Hepatocyte (in vitro differentiated cells): ENCODE results near the gene FAM120B. TPM values are rescaled to one million over a fixed set of nuclear protein-coding genes. Genes with fewer than 3 reads are reported as not detected.
"Not testable (repeated sequence)": the region's sequence is repeated elsewhere in the genome, so short reads cannot be mapped to it uniquely, and the experiment has no call there.

ENCODE experiments used
- DNase-seq: peaks from one replicate; pipeline ENCODE4 v3.0.0-alpha.2; 2016; ENCODE audit warnings: low spot score
- H2AFZ ChIP-seq: fragments of 200-600 bp; sonication (generic); 2 replicates; pipeline ENCODE4 v1.6.0; 2016; ENCODE audit warnings: antibody characterized with exemption, mild to moderate bottlenecking
- H3K27ac ChIP-seq: fragments of 200-600 bp; sonication (generic); 2 replicates; pipeline ENCODE4 v1.5.1; 2016; ENCODE audit warnings: mild to moderate bottlenecking
- H3K27me3 ChIP-seq: fragments of 200-600 bp; sonication (generic); 2 replicates; pipeline ENCODE4 v1.6.1; 2016
- H3K36me3 ChIP-seq: fragments of 200-600 bp; sonication (generic); replicated peaks from 2 replicates; pipeline ENCODE4 v1.5.1; 2016; ENCODE audit warnings: low read depth; ENCODE audit not compliant: insufficient read depth
- H3K4me1 ChIP-seq: fragments of 200-600 bp; sonication (generic); 2 replicates; pipeline ENCODE4 v1.5.1; 2016; ENCODE audit warnings: mild to moderate bottlenecking, moderate library complexity; ENCODE audit not compliant: insufficient read depth
- H3K4me2 ChIP-seq: fragments of 200-600 bp; sonication (generic); 2 replicates; pipeline ENCODE4 v1.6.0; 2016
- H3K4me3 ChIP-seq: fragments of 200-600 bp; sonication (generic); 2 replicates; pipeline ENCODE4 v1.5.1; 2016; ENCODE audit warnings: mild to moderate bottlenecking
- H3K79me2 ChIP-seq: fragments of 200-600 bp; sonication (generic); 2 replicates; pipeline ENCODE4 v1.6.0; 2017; ENCODE audit warnings: mild to moderate bottlenecking
- H3K9me2 ChIP-seq: fragments of 200-600 bp; sonication (generic); replicated peaks from 2 replicates; pipeline ENCODE4 v1.6.0; 2017; ENCODE audit warnings: mild to moderate bottlenecking; ENCODE audit not compliant: insufficient read depth
- H3K9me3 ChIP-seq: fragments of 200-600 bp; sonication (generic); 2 replicates; pipeline ENCODE4 v1.5.1; 2016; ENCODE audit warnings: low read depth, mild to moderate bottlenecking
- H4K20me1 ChIP-seq: fragments of 200-600 bp; sonication (generic); 2 replicates; pipeline ENCODE4 v1.6.0; 2016; ENCODE audit warnings: mild to moderate bottlenecking; ENCODE audit not compliant: insufficient read depth, poor library complexity, severe bottlenecking
- CTCF ChIP-seq: fragments of 200-600 bp; sonication (generic); IDR thresholded peaks from 2 replicates; pipeline ENCODE4 v1.5.1; 2016; ENCODE audit warnings: antibody characterized with exemption, mild to moderate bottlenecking; ENCODE audit not compliant: poor library complexity
- EZH2 ChIP-seq: fragments of 200-600 bp; sonication (generic); IDR thresholded peaks from 2 replicates; pipeline ENCODE4 v1.6.1; 2016; ENCODE audit warnings: antibody characterized with exemption, mild to moderate bottlenecking, borderline replicate concordance
- EZH2phosphoT487 ChIP-seq: fragments of 200-600 bp; sonication (generic); IDR thresholded peaks from one replicate; pipeline ENCODE4 v1.6.1; 2018; ENCODE audit warnings: antibody characterized with exemption, mild to moderate bottlenecking, low read depth, moderate library complexity; ENCODE audit not compliant: unreplicated experiment, severe bottlenecking
- WGBS: methylation state at CpG from one replicate; pipeline ENCODE4 v1.1.6; 2016; ENCODE audit warnings: low lambda C conversion rate; ENCODE audit errors: missing lambda C conversion rate; 5-methylcytosine and 5-hydroxymethylcytosine counted together
- polyA plus RNA-seq: library from polyadenylated mRNA; unstranded; fragments of >200 nt; fragmentation: Nextera tagmentation; extraction: Ambion mirVana; gene quantifications from 2 replicates; pipeline ENCODE4 v1.2.1, GENCODE V29; 2016
- total RNA-seq: library from RNA; depleted of rRNA; stranded (reverse); fragments of >200 nt; gene quantifications from 2 replicates; pipeline ENCODE4 v1.2.3, GENCODE V29; 2014

Gene FAM120B
- total and polyA plus RNA-seq, 2 experiments from 2014 or later = 16.0 to 25.8 TPM

DNA sequence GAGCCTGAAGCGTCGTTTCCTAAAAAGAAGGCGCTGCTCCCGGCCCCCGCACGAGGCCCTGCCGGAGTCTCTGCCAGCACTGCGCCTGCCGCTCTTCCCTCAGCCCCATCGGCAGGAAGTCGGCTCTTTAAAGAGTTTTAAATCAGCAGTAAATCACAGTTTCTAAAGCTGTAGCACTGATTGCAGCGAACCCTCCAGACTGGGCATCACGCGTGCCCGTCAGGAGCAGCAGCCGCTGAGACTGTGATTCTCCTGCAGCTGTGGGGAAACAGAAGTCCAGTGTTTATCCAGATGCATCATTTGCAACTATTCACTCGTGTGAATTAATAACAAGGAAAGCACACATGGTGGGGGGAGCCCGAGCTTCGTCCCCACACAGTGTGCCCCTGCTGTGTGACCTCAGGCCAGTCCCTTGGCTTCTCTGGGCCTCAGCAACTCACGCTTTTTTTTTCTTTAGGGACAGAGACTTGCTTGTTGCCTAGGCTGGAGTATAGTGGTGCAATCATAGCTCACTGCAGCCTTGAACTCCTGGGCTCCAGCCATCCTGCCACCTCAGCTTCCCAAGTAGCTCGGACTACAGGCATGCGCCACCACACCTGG is 44.0 kb upstream of the FAM120B start:
- Histone ChIP-seq H3K4me1 (peaks cover 15% of the 10 kb centered on the region), H3K79me2 (no peaks in the 10 kb centered on the region), H3K9me3 (no peaks in the 10 kb centered on the region), H2AFZ (no peak overlapping the region), H3K36me3 (no peaks in the 10 kb centered on the region), H4K20me1 (no peaks in the 10 kb centered on the region), H3K27me3 (no peaks in the 10 kb centered on the region), H3K9me2 (no peaks in the 10 kb centered on the region), H3K4me2 (no peak overlapping the region), H3K4me3 (no peak overlapping the region), H3K27ac (no peak overlapping the region)
- TF ChIP-seq CTCF = no peak
- no peak for TF ChIP-seq EZH2phosphoT487
- TF ChIP-seq EZH2 = no peak
- DNase-seq = no peak
- 88% methylated on average over 22 of the region's 22 CpGs for WGBS

DNA sequence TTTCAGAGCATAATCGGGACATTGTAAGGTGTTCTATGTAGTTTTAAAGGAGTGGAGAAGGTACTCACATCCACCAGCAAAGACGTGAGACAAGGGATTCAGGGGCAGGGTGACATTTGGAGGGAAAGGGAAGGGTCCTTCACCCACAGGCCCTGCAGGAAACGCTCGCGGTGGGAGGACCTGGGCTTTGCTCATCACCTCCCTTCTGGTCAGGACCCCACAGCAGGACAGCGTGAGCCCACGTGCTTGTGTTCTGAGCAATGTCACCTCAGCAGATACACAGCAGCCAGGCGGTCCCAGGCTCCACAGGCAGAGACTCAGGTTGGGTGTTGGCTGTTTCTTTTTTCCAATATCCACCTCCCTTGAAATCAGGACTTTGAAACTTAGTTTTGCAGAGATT is 43.1 kb upstream of the FAM120B start:
- DNase-seq = no peak
- Histone ChIP-seq H4K20me1 (no peaks in the 10 kb centered on the region), H3K4me3 (no peak overlapping the region), H2AFZ (no peak overlapping the region), H3K4me1 (peaks cover 15% of the 10 kb centered on the region), H3K27me3 (no peaks in the 10 kb centered on the region), H3K4me2 (no peak overlapping the region), H3K36me3 (no peaks in the 10 kb centered on the region), H3K79me2 (no peaks in the 10 kb centered on the region), H3K27ac (no peak overlapping the region), H3K9me3 (no peaks in the 10 kb centered on the region), H3K9me2 (no peaks in the 10 kb centered on the region)
- TF ChIP-seq EZH2phosphoT487 (no peak), EZH2 (no peak), CTCF (no peak)
- 89% methylated on average over 8 of the region's 8 CpGs for WGBS

- Histone ChIP-seq H4K20me1 (no peaks in the 10 kb centered on the region), H3K9me2 (no peaks in the 10 kb centered on the region), H3K4me3 (no peak overlapping the region), H3K4me2 (no peak overlapping the region), H3K36me3 (no peaks in the 10 kb centered on the region), H2AFZ (no peak overlapping the region), H3K4me1 (peaks cover 15% of the 10 kb centered on the region), H3K79me2 (no peaks in the 10 kb centered on the region), H3K27me3 (no peaks in the 10 kb centered on the region), H3K9me3 (no peaks in the 10 kb centered on the region), H3K27ac (no peak overlapping the region)
- WGBS = 95% methylated on average over 6 of the region's 7 CpGs
- DNase-seq = no peak
- no peak for TF ChIP-seq CTCF
- no peak for TF ChIP-seq EZH2
- no peak for TF ChIP-seq EZH2phosphoT487
These were observed 42.5 kb upstream of the FAM120B start for GRCh38 chr6:170264086-170264485.

DNA sequence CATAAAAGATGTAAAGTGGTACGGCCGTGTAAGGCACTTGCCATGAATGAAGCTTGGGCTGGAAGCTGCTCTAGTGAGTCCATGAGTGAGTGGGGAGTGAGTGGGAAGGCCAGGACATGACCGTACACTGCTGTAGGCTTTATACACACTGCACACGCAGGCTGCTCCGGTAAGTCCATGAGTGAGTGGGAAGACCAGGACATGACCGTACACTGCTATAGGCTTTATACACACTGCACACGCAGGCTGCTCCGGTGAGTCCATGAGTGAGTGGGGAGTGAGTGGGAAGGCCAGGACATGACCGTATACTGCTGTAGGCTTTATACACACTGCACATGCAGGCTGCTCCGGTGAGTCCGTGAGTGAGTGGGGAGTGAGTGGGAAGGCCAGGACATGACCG is 41.9 kb upstream of the FAM120B start:
- not testable (repeated sequence) for H3K9me3 ChIP-seq, H2AFZ ChIP-seq, DNase-seq, H3K36me3 ChIP-seq, H3K9me2 ChIP-seq, H3K4me3 ChIP-seq, H4K20me1 ChIP-seq, H3K79me2 ChIP-seq, H3K27ac ChIP-seq, H3K4me2 ChIP-seq, H3K27me3 ChIP-seq
- 80% methylated on average over 6 of the region's 12 CpGs for WGBS
- peaks cover 17% of the 10 kb centered on the region for H3K4me1 ChIP-seq
